GM21528 (cell line): Measurements from ENCODE around the gene HIVEP2.

Source experiments
- ATAC-seq: cut with Tn5 transposase; IDR thresholded peaks from one replicate; pipeline ENCODE4 v1.9.1; 2021; ENCODE audit warnings: mild to moderate bottlenecking, moderate library complexity; ENCODE audit not compliant: unreplicated experiment, low FRiP score

The HIVEP2 gene

GRCh38 chr6:142718667-142719191, 226.2 kb downstream of the HIVEP2 start:
- no peak for ATAC-seq

GRCh38 chr6:142716097-142716496, 228.9 kb downstream of the HIVEP2 start:
- ATAC-seq = no peak

GRCh38 chr6:142714951-142715785, 229.8 kb downstream of the HIVEP2 start:
- no peak for ATAC-seq

- no peak for ATAC-seq
Observed at GRCh38 chr6:142713959-142714358, 231.0 kb downstream of the HIVEP2 start.

GRCh38 chr6:142712231-142712630, 232.7 kb downstream of the HIVEP2 start:
- no peak for ATAC-seq

GRCh38 chr6:142708651-142709050, 236.3 kb downstream of the HIVEP2 start:
- no peak for ATAC-seq

- ATAC-seq = no peak
Observed at GRCh38 chr6:142707255-142707654, 237.7 kb downstream of the HIVEP2 start.

- no peak for ATAC-seq
Observed at GRCh38 chr6:142706210-142706609, 238.8 kb downstream of the HIVEP2 start.

- ATAC-seq = no peak
Observed at GRCh38 chr6:142705054-142705453, 239.9 kb downstream of the HIVEP2 start.

GRCh38 chr6:142702501-142703460, 242.2 kb downstream of the HIVEP2 start:
- no peak for ATAC-seq
